Activated T-helper 1 cell treated with anti-CD3 and anti-CD28 coated beads, Interleukin-12 subunit alpha, Interleukin-12 subunit beta, Interleukin-2, Interleukin-4 antibody, amounts not matched to agents 30 ng/mL and 10 ng/mL and 1 ng/mL, durations not matched to agents 14 hours and 24 hours and 36 hours (primary cell): Measurements from ENCODE around the gene SSTR3. TPM values are rescaled to one million over a fixed set of nuclear protein-coding genes. Genes with fewer than 3 reads are reported as not detected.
"Not testable (repeated sequence)": the region's sequence is repeated elsewhere in the genome, so short reads cannot be mapped to it uniquely, and the experiment has no call there.

Source experiments
- DNase-seq: peaks from one replicate; pipeline ENCODE4 v3.0.0; 2021; ENCODE audit warnings: low spot score
- H3K27ac Mint-ChIP-seq: one replicate; pipeline ENCODE4 v1.8.0; 2021; ENCODE audit warnings: mild to moderate bottlenecking, mixed read lengths
- H3K27me3 Mint-ChIP-seq: one replicate; pipeline ENCODE4 v1.8.0; 2022; ENCODE audit warnings: mild to moderate bottlenecking, moderate library complexity, mixed read lengths; ENCODE audit not compliant: insufficient read depth
- H3K36me3 Mint-ChIP-seq: one replicate; pipeline ENCODE4 v1.8.0; 2021; ENCODE audit warnings: low read depth, mixed read lengths
- H3K4me1 Mint-ChIP-seq: one replicate; pipeline ENCODE4 v1.8.0; 2021; ENCODE audit warnings: low read depth, mixed read lengths
- H3K4me3 Mint-ChIP-seq: one replicate; pipeline ENCODE4 v1.8.0; 2021; ENCODE audit warnings: mild to moderate bottlenecking, moderate library complexity, mixed read lengths
- H3K9me3 Mint-ChIP-seq: one replicate; pipeline ENCODE4 v1.8.0; 2021; ENCODE audit warnings: mixed read lengths
- intact Hi-C: fragments of 100-400 bp; cut with micrococcal nuclease; formaldehyde crosslinking; loops from one replicate; pipeline ENCODE4 v1.15.1; 2024
- total RNA-seq: library from RNA; stranded (reverse); gene quantifications from 2 replicates; pipeline ENCODE4 v1.2.3, GENCODE V29; 2022

Gene SSTR3
- total RNA-seq, 1 donor from 2014 or later: 2.3 TPM

DNA sequence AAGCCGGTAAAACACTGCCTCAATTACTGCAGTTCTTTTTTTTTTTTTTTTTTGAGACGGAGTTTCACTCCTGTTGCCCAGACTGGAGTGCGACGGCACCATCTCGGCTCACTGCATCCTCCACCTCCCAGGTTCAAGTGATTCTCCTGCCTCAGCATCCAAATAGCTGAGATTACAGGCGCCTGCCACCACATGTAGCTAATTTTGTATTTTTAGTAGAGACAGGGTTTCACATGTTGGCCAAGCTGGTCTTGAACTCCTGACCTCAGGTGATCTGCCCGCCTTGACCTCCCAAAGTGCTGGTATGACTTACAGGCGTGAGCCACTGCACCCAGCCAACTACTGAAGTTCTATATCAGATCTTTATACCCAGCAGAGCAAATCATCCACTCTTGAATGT is 39.6 kb upstream of the SSTR3 start:
- H3K27ac Mint-ChIP-seq, H3K4me3 Mint-ChIP-seq, H3K9me3 Mint-ChIP-seq, H3K36me3 Mint-ChIP-seq, intact Hi-C loops, DNase-seq: not testable (repeated sequence)
- Mint-ChIP-seq H3K4me1 (peaks cover 18% of the 10 kb centered on the region), H3K27me3 (peaks cover 14% of the 10 kb centered on the region)

DNA sequence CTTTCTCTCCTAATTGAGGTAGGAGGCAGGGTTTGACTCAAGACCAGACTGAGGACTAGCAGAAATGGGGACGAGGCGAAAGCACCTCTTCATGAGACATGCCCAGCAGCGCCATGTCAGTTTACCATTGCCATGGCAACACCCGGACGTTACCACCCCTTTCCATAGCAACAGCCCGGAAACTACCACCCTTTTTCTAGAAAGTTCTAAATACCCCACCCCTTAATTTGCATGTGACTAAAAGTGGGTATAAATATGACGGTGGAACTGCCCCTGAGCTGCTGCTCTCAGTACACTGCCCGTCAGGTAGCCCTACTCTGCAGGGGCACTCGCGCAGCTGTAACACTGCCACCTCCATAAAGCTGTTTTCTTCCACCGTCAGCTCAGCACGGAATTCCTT is 37.7 kb upstream of the SSTR3 start:
- Mint-ChIP-seq H3K4me3 (no peak overlapping the region), H3K27me3 (peaks cover 10% of the 10 kb centered on the region), H3K36me3 (no peaks in the 10 kb centered on the region), H3K9me3 (no peaks in the 10 kb centered on the region), H3K27ac (no peak overlapping the region), H3K4me1 (peaks cover 12% of the 10 kb centered on the region)
- no peak for DNase-seq
- intact Hi-C loops: no loop called here

DNA sequence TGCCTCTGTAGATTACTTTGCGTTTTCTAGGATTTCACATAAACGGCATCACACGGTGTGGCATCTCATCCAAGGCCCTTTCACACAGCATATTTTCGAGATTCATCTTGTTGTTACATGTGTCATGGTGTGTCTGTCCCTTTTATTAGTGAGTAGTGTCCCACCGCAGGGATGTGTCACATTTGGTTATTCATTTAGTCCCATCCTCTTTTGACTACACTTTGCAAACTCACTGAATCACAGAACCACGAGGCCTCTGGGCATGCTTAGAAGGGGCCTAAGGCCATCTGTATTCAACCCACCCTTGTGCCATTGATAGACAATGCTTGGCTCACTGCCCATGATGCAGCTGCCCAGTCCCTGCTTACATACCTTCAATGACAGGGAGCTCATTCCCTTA is 36.0 kb upstream of the SSTR3 start:
- no peaks in the 10 kb centered on the region for H3K9me3 Mint-ChIP-seq
- H3K4me1 Mint-ChIP-seq: peaks cover 19% of the 10 kb centered on the region
- no peak overlapping the region for H3K27ac Mint-ChIP-seq
- peaks cover 7% of the 10 kb centered on the region for H3K27me3 Mint-ChIP-seq
- no peak overlapping the region for H3K4me3 Mint-ChIP-seq
- DNase-seq: no peak
- intact Hi-C loops: no loop called here
- peaks cover 4% of the 10 kb centered on the region for H3K36me3 Mint-ChIP-seq

DNA sequence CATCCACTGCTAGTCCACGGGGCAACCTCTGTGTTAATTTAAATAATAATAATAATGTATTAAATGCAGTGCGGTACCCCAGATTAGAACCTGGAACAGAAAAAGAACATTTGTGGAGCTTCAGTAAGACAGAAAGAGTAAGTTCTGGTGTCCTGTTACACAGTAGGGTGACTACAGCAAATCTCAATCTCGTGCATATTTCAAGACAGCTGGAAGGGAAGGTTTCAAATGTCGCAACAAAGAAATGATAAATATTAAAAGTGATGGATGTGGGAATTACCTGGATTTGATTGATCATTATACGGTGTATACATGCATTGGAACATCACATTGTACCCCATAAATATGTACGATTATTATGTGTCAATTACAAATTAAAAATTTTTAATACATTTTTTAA is 33.5 kb upstream of the SSTR3 start:
- H3K4me1 Mint-ChIP-seq: peaks cover 32% of the 10 kb centered on the region
- no peak overlapping the region for H3K27ac Mint-ChIP-seq
- no peaks in the 10 kb centered on the region for H3K27me3 Mint-ChIP-seq
- DNase-seq: no peak
- H3K4me3 Mint-ChIP-seq: no peak overlapping the region
- intact Hi-C loops: loop anchor here (1.0 kb wide), 1 partner anchor 40 kb away; no protein-coding TSS in a partner anchor
- peaks cover 26% of the 10 kb centered on the region for H3K36me3 Mint-ChIP-seq
- no peaks in the 10 kb centered on the region for H3K9me3 Mint-ChIP-seq

DNA sequence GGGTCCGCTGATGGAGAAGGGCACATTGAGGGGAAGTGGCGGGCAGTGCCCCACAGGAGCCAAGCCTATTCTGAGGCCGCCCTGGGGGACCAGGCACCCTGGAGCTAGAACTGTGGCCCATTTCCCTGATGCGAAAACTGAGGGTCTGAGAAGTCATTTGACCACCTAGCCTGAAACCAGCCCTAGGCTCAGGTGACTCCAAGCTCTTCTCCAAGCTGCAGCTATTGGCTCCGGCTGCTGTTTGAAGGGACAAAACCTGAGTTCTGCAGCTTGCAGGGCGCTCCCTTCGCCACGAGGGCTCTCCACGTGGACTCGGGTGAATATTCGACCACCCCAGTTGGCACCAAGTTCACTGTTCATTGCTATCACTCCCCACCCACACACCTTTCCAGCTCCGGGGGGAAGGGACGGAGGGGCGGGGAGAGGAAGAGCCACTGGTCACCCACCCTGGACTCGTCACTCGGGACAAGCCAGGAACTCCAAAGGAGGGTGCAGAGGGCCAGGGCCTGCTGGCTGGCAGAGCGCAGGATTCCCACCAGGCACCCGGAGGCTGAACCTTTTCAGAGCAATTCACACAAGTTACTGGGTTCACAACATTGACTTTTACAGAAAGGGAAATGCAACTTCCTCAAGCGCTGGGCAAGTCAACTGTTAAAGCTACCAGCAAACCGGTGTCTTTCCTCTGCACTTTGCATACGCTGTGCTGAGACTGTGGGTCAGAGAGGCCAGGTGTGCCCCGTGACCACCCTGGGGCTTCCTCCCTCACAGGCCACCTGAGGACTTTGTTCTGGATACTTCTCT is 32.8 kb upstream of the SSTR3 start:
- Mint-ChIP-seq H3K9me3 (no peaks in the 10 kb centered on the region), H3K27ac (peak overlapping the region; percentile 99), H3K4me3 (peak overlapping the region; percentile 99), H3K4me1 (peaks cover 38% of the 10 kb centered on the region), H3K27me3 (no peaks in the 10 kb centered on the region), H3K36me3 (peaks cover 32% of the 10 kb centered on the region)
- no peak for DNase-seq
- intact Hi-C loops: loop anchor here (1.0 to 5.0 kb wide), 2 partner anchors 16 to 362 kb away; partner anchors contain the start of gene GGA1

DNA sequence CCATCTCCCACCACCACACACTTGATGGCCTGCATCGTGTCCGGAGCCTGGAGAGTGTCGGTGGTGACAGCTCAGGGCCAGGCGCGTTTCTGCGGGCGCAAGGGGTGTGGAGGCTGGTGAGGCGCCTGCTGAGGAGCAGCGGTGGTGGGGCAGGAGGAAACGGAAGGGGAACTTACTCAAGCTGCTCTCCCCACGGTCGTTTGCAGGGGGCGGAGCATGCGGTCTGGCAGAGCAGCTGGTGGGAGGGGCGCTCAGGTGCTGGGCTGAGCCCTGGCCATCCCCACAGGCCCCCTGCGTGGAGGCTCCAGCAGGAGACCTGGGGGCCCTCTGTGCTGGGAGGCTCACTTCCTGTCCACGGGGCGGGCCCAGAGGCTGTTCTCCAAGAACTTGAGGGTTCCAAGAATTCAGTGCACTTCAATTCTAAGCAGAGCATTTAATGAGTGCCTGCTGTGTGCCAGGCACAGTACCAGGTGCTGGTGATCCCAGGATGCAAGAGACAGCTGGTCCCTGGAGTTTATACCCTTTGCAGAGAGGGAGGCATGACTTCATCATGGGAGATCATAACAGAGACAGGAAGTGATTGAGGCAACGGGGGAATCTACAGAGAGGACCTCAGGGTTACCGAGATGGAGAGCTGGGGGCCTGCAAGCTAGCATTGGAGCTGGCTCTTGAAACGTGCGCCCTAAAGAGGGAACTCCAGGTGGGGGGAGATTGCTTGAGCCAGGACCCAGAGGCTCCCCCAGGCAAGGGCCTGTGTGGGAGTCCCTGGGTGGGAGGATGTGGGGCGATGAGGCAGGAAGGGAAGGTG is 32.0 kb upstream of the SSTR3 start, which contains the start of gene RAC2:
Gene RAC2 (minus strand): TSS at position 156 of the 808 bp plus-strand sequence. CDS start 121 bp downstream, at position 35.
- intact Hi-C loops: loop anchor here (1.0 to 5.0 kb wide), 2 partner anchors 17 to 363 kb away; partner anchors contain the start of gene GGA1
- peaks cover 46% of the 10 kb centered on the region for H3K4me1 Mint-ChIP-seq
- H3K36me3 Mint-ChIP-seq: peaks cover 39% of the 10 kb centered on the region
- no peaks in the 10 kb centered on the region for H3K9me3 Mint-ChIP-seq
- H3K27me3 Mint-ChIP-seq: no peaks in the 10 kb centered on the region
- H3K4me3 Mint-ChIP-seq: peak within 1 kb of the TSS; percentile 99
- DNase-seq: peak; percentile 83
- peak within 1 kb of the TSS; percentile 99 for H3K27ac Mint-ChIP-seq

DNA sequence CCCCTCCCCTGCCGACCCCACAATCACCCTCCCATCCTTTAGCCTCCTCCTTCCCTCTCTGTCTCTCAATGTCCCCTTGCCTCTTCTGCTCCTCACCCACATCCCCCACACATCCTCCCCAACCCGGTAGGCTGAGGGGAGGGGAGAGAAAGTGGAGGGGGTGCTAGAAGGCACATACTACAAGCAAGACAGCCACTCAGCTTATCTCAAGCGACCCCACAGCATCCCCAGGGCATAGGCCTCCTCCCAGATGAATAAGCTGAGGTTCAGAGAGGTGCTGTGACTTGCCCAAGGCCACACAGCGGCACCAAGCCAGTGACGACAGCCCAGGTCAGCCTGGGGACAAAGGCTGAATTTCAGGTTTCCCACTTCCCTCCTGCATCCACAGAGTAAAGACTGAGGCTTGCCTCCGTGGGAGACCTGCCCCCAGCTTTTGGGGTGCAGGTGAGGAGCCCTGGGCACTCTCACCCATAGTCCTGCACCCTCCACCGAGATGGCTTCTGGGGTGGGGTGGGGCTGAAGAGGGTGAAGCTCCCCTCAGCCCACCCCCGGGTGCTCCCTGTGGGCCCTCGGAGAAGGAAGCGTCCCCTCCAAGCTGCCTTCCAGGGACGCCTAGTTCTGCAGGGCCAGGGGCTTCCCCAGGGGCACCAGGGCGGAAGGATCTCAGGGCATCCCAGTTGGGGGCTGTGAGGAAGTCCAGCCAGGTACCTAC is 31.3 kb upstream of the SSTR3 start:
- peak overlapping the region; percentile 99 for H3K27ac Mint-ChIP-seq
- DNase-seq: no peak
- intact Hi-C loops: loop anchor here (1.0 to 5.0 kb wide), 2 partner anchors 18 to 364 kb away; partner anchors contain the start of gene GGA1
- peaks cover 53% of the 10 kb centered on the region for H3K4me1 Mint-ChIP-seq
- H3K9me3 Mint-ChIP-seq: no peaks in the 10 kb centered on the region
- peaks cover 46% of the 10 kb centered on the region for H3K36me3 Mint-ChIP-seq
- H3K4me3 Mint-ChIP-seq: peak overlapping the region; percentile 99
- H3K27me3 Mint-ChIP-seq: no peaks in the 10 kb centered on the region

DNA sequence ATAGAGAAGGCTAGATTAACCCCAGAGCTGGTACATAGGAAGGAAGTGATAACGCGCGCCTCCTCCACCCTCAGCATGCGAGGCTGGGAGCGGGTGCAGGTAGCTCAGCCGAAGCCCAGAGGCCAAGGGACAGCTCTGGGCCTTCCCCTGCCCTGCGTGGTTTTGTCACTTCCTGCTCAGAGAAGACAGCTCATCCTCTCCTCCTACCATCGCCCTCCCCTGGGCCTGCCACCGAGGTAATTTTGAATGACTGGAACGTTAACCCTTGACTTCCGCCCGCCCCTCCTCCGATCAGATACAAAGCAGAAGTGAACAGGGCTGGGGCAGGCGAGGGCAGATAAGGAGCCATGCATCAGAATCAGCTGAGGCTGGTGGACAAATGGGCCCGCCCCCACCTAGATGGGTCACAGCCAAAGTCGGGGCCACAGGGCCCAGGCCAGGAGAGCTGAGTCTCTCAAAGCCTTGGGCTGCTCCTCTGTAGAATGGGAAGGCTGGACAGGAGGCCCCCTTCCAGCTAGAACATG is 30.2 kb upstream of the SSTR3 start:
- peak; percentile 91 for DNase-seq
- intact Hi-C loops: loop anchor here (1.0 to 5.0 kb wide), 10 partner anchors 12 to 365 kb away; partner anchors contain the start of gene GGA1
- no peaks in the 10 kb centered on the region for H3K27me3 Mint-ChIP-seq
- peaks cover 64% of the 10 kb centered on the region for H3K4me1 Mint-ChIP-seq
- H3K9me3 Mint-ChIP-seq: no peaks in the 10 kb centered on the region
- H3K4me3 Mint-ChIP-seq: peak overlapping the region; percentile 99
- H3K36me3 Mint-ChIP-seq: peaks cover 57% of the 10 kb centered on the region
- peak overlapping the region; percentile 99 for H3K27ac Mint-ChIP-seq

DNA sequence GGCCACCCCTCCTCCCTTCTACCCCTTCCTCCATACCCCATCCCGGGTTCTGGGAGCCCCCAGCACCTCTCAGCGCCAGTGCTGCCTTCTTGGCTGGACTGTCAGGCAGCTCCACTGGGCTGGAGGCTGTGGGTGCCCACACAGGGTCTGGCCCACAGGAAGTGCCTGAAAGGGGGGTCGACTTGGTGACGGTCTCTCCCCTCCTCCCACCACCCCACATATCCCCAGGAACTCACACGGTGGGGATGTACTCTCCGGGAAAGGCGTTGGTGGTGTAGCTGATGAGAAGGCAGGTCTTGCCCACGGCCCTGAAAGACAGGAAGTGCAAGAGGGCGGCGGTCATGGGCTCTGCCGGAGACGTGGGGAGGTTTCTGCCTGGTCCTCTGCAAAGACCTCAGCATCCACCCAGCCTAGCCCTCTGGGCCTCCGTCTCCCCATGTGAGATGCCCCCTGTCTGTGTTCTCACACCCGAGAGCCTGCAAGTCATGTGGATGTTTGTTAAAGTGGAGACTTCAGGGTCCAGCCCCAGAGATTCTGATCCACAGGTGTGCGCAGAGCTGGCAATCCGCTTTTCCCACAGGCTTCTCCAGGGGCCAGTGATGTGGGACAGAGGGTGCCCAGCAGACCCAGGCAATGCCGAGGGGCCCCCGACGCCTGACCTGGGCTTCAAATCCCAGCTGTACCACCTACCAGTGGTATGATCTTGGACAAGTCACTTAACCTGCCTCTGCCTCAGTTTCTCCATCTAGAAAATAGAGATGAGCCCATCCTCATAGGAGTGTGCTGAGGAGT is 29.3 kb upstream of the SSTR3 start:
- intact Hi-C loops: loop anchor here (1.0 to 5.0 kb wide), 10 partner anchors 11 to 366 kb away; partner anchors contain the start of gene GGA1
- Mint-ChIP-seq H3K9me3 (no peaks in the 10 kb centered on the region), H3K4me1 (peaks cover 73% of the 10 kb centered on the region), H3K27ac (peak overlapping the region; percentile 99), H3K4me3 (peak overlapping the region; percentile 99), H3K27me3 (no peaks in the 10 kb centered on the region), H3K36me3 (peaks cover 64% of the 10 kb centered on the region)
- DNase-seq: no peak

DNA sequence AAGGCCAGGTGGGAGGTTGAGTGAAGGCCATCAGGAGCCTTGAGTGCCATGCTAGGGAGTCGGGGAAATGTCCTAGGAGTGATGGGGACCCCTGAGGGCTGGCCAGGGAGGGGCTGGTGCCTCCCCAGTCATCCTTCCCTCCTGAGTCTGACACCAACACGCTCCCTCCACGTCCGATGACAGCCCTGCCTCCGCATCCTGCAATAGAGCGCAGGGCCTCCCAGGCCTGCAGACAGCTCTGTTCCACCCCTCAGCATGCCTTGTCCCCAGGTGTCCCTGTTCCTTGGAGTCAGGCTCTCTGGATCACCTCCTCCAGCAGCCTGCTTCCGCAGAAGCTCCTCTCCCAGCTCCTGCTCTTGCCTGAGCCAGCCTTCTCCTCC is 28.7 kb upstream of the SSTR3 start:
- H3K27me3 Mint-ChIP-seq: no peaks in the 10 kb centered on the region
- peak overlapping the region; percentile 99 for H3K27ac Mint-ChIP-seq
- peaks cover 71% of the 10 kb centered on the region for H3K36me3 Mint-ChIP-seq
- intact Hi-C loops: loop anchor here (5.0 kb wide), 1 partner anchor 366 kb away; the partner anchor contains the start of gene GGA1
- peak overlapping the region; percentile 99 for H3K4me3 Mint-ChIP-seq
- no peaks in the 10 kb centered on the region for H3K9me3 Mint-ChIP-seq
- no peak for DNase-seq
- H3K4me1 Mint-ChIP-seq: peaks cover 80% of the 10 kb centered on the region

DNA sequence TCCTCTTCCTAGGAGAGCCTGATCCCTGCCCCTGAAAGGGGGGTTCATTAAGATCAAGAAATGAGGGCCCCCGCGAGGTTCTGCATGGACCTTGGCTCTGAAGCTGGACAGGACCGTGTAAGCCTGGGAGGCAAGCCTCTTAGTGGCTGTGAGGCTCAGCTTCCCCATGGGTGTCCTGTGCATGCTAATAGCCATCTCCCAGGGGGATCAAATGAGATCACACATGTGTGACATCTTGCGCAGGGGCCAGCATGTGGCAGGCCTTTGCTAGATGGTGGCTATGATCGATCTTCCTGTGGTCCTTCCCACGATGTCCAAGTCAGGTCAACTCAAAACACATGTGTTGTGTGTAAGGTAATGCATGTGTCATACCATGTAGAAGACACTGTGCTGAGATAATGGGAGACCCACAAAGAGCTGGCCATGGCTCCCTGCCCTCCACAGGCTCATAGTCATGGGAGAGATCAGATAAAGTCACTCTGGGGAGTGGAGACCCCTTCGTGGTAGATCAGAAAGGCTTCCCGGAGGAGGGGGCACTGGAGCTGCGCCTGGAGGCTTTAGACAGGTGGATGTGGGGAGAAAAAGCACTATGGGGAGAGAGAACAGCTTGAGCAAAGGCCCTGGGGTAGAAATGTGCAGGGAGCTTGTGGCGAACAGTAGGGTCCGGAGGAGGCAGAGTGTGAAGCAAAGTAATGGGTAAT is 28.1 kb upstream of the SSTR3 start:
- Mint-ChIP-seq H3K27ac (peak overlapping the region; percentile 99), H3K36me3 (peaks cover 75% of the 10 kb centered on the region), H3K9me3 (no peaks in the 10 kb centered on the region), H3K27me3 (no peaks in the 10 kb centered on the region), H3K4me3 (peak overlapping the region; percentile 99), H3K4me1 (peaks cover 85% of the 10 kb centered on the region)
- no peak for DNase-seq
- intact Hi-C loops: loop anchor here (5.0 kb wide), 1 partner anchor 367 kb away; the partner anchor contains the start of gene GGA1
